Testis (tissue), 3 donors: ENCODE data around the gene COL17A1. TPM values are rescaled to one million over a fixed set of nuclear protein-coding genes. Genes with fewer than 3 reads are reported as not detected.

Experiments used
- DNase-seq: peaks from one replicate; pipeline ENCODE4 v3.0.0-alpha.2; 2019
- H3K27ac ChIP-seq, 2 donors: fragments of 200-600 bp; sonication (generic); one replicate each; pipeline ENCODE4 v1.5.1; 2019
- H3K27me3 ChIP-seq: fragments of 200-600 bp; sonication (generic); one replicate; pipeline ENCODE4 v1.5.1; 2019
- H3K36me3 ChIP-seq: fragments of 200-600 bp; sonication (generic); one replicate; pipeline ENCODE4 v1.5.1; 2017; ENCODE audit warnings: low read depth; ENCODE audit errors: missing control alignments
- H3K4me1 ChIP-seq: fragments of 200-600 bp; sonication (generic); one replicate; pipeline ENCODE4 v1.5.1; 2019
- H3K4me3 ChIP-seq, 2 donors: fragments of 200-600 bp; sonication (generic); one replicate each; pipeline ENCODE4 v1.5.1; 2017 to 2019
- H3K9me3 ChIP-seq: fragments of 200-600 bp; sonication (generic); one replicate; pipeline ENCODE4 v1.5.1; 2017
- POLR2A ChIP-seq: fragments of 450-650 bp; IDR thresholded peaks from one replicate; pipeline ENCODE4 v1.6.1; 2017; ENCODE audit warnings: antibody characterized with exemption, mild to moderate bottlenecking, moderate library complexity
- WGBS, 2 donors: methylation state at CpG; one replicate each; pipeline ENCODE4 v1.1.5; 2018; 5-methylcytosine and 5-hydroxymethylcytosine counted together
- intact Hi-C: fragments of 100-400 bp; cut with DNase I; formaldehyde crosslinking; loops from one replicate; pipeline ENCODE4 v1.15.1; 2023; ENCODE audit warnings: low total_unique reads
- polyA plus RNA-seq: library from polyadenylated mRNA; stranded (reverse); fragments of 350-450 nt; fragmentation: Illumina TruSeq; extraction: RNeasy Lipid Tissue Mini Kit (QIAGEN cat#74804); gene quantifications from one replicate; pipeline ENCODE4 v1.2.3, GENCODE V29; 2014; ENCODE audit warnings: low read depth, low replicate concordance; ENCODE audit not compliant: insufficient read depth
- total RNA-seq, 2 donors: library from RNA; depleted of rRNA; stranded (reverse); fragments of >200 nt; gene quantifications; one replicate each; pipeline ENCODE4 v1.2.3, GENCODE V29; 2016
- TF ChIP-seq, protein P1 (sequence below), 3 experiments: fragments of 450-650 bp in 2 of 3; fragments of 200-600 bp in 1 of 3; sonication (generic) in 1 of 3; IDR thresholded peaks; one replicate each; pipeline ENCODE4 v1.5.1; 2016 to 2019; ENCODE audit warnings: antibody characterized with exemption in 3 of 3, mild to moderate bottlenecking in 2 of 3, moderate library complexity in 1 of 3

Gene COL17A1
- total and polyA plus RNA-seq, 3 donors from 2014 or later, result 7.1 to 30.6 (median 17.1) TPM

- H3K4me1 ChIP-seq, result no peaks in the 10 kb centered on the region
- H3K27ac ChIP-seq, result no peak overlapping the region
- no peak for TF ChIP-seq POLR2A
- TF ChIP-seq, protein P1, sequence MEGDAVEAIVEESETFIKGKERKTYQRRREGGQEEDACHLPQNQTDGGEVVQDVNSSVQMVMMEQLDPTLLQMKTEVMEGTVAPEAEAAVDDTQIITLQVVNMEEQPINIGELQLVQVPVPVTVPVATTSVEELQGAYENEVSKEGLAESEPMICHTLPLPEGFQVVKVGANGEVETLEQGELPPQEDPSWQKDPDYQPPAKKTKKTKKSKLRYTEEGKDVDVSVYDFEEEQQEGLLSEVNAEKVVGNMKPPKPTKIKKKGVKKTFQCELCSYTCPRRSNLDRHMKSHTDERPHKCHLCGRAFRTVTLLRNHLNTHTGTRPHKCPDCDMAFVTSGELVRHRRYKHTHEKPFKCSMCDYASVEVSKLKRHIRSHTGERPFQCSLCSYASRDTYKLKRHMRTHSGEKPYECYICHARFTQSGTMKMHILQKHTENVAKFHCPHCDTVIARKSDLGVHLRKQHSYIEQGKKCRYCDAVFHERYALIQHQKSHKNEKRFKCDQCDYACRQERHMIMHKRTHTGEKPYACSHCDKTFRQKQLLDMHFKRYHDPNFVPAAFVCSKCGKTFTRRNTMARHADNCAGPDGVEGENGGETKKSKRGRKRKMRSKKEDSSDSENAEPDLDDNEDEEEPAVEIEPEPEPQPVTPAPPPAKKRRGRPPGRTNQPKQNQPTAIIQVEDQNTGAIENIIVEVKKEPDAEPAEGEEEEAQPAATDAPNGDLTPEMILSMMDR (IDR thresholded peaks at IDR 0.05), result no peak
- H3K4me3 ChIP-seq, result no peak overlapping the region
- H3K27me3 ChIP-seq, result no peaks in the 10 kb centered on the region
- H3K36me3 ChIP-seq, result no peaks in the 10 kb centered on the region
- no peak for DNase-seq
- intact Hi-C loops, result no loop called here
- no peaks in the 10 kb centered on the region for H3K9me3 ChIP-seq
- WGBS, 2 donors, result 91 to 92% methylated on average over 6 of the region's 6 CpGs
Measured at GRCh38 chr10:104018471-104018870, 67.2 kb downstream of the COL17A1 start.

- Histone ChIP-seq H3K27ac (no peak overlapping the region), H3K27me3 (no peaks in the 10 kb centered on the region), H3K9me3 (no peaks in the 10 kb centered on the region), H3K4me1 (no peaks in the 10 kb centered on the region), H3K36me3 (no peaks in the 10 kb centered on the region), H3K4me3 (no peak overlapping the region)
- WGBS, 2 donors, result 65 to 77% methylated on average over 1 of the region's 1 CpG
- intact Hi-C loops, result no loop called here
- TF ChIP-seq POLR2A, result no peak
- TF ChIP-seq, protein P1 (IDR thresholded peaks at IDR 0.05), result no peak
- DNase-seq, result no peak
Measured at GRCh38 chr10:104016661-104017060, 69.0 kb downstream of the COL17A1 start.

DNA sequence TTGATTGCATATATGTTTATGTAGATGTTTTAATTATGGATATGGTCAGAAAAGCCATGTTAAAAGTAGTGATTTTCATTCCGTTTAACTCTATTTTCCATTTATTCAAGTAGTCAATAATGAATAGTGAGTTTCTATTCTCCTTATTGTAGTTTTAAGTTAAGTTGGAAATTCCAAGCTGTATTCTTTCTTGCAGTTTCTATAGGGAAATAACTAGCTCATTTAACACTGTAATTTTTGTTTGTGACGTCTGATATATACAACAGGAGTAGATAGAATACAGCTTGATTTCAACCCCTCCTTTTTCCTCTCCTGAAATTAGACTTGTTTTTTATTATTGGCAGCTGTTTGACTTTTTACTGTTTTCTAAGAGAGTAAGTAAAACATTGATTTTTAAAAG lies 71.5 kb downstream of the COL17A1 start:
- intact Hi-C loops, result no loop called here
- WGBS, 2 donors, result 88 to 91% methylated on average over 2 of the region's 2 CpGs
- Histone ChIP-seq H3K36me3 (no peaks in the 10 kb centered on the region), H3K9me3 (no peaks in the 10 kb centered on the region), H3K4me3 (no peak overlapping the region), H3K27me3 (no peaks in the 10 kb centered on the region), H3K4me1 (no peaks in the 10 kb centered on the region), H3K27ac (no peak overlapping the region)
- TF ChIP-seq POLR2A, result no peak
- TF ChIP-seq, protein P1 (IDR thresholded peaks at IDR 0.05), result no peak
- DNase-seq, result no peak

- Histone ChIP-seq H3K27me3 (no peaks in the 10 kb centered on the region), H3K4me1 (no peaks in the 10 kb centered on the region), H3K36me3 (no peaks in the 10 kb centered on the region), H3K27ac (no peak overlapping the region), H3K4me3 (no peak overlapping the region), H3K9me3 (no peaks in the 10 kb centered on the region)
- DNase-seq, result no peak
- no peak for TF ChIP-seq POLR2A
- TF ChIP-seq, protein P1 (IDR thresholded peaks at IDR 0.05), result no peak
- intact Hi-C loops, result no loop called here
- 92 to 96% methylated on average over 4 of the region's 4 CpGs for WGBS, 2 donors
Measured at GRCh38 chr10:104013489-104013888, 72.2 kb downstream of the COL17A1 start.

DNA sequence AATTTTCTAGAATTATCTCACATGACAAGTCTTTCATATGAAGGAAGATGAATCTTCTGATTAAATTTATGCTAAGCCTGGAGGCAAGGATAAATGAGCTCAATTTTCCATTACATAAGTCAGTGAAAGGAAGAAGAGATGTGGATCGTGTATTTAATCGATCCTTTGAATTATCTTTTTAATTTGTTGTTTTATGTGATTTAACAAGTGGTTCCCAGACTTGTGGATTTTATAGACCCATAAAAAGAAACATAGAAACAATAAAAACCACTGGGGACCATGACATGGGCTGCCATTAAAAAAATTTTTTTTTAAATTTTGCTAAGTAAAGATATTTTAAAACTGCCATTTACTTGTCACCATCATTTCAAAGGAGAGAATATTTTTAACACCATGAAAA lies 73.8 kb downstream of the COL17A1 start:
- intact Hi-C loops, result no loop called here
- Histone ChIP-seq H3K9me3 (no peaks in the 10 kb centered on the region), H3K4me1 (no peaks in the 10 kb centered on the region), H3K4me3 (no peak overlapping the region), H3K36me3 (no peaks in the 10 kb centered on the region), H3K27ac (no peak overlapping the region), H3K27me3 (no peaks in the 10 kb centered on the region)
- no peak for DNase-seq
- WGBS, 2 donors, result 91 to 93% methylated on average over 2 of the region's 2 CpGs
- TF ChIP-seq, protein P1 (IDR thresholded peaks at IDR 0.05), result no peak
- TF ChIP-seq POLR2A, result no peak
